GM20000 (cell line): ENCODE results near the gene TSPYL6.

Source experiments
- DNase-seq: peaks from one replicate; pipeline ENCODE4 v3.0.0; 2012; ENCODE audit warnings: low spot score
- TF ChIP-seq, protein P1 (sequence below): IDR thresholded peaks from 2 replicates; pipeline ENCODE4 v1.5.1; 2012; ENCODE audit warnings: mild to moderate bottlenecking, control low read depth; ENCODE audit errors: extremely low read depth, missing control alignments

Gene TSPYL6

DNA sequence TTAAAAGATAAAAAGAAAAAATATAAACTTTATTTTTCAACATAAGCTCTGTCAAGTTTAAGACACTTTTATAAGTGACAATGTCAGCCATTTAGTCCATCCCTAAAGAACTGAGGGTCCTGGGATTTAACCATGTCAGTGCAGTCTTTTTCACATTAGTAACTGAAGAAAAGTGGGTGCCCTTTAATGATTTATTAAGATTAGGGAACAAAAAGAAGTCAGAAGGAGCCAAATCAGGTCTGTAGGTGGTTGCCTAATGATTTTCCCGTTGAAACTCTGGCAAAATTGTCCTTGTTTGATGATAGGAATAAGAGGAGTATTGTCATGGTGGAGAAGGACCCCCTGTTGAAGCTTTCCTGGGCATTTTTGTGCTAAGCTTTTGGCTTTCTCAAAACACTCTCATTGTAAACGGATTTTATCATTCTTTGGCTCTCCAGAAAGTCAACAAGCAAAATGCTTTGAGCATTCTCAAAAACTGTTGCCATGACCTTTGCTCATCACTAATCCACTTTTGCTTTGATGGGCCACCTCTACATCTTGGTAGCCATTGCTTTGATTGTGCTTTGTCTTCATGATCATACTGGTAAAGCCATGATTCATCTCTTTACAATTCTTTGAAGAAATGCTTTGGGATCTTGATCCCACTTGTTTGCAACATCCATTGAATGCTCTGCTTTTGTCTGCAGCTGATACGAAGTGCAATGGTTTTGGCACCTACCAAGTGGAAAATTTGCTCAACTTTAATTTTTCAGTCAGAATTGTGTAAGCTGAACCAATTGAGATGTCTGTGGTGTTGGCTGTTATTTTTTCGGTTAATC, 22.0 kb downstream of the TSPYL6 start:
- DNase-seq = no peak
- TF ChIP-seq, protein P1, sequence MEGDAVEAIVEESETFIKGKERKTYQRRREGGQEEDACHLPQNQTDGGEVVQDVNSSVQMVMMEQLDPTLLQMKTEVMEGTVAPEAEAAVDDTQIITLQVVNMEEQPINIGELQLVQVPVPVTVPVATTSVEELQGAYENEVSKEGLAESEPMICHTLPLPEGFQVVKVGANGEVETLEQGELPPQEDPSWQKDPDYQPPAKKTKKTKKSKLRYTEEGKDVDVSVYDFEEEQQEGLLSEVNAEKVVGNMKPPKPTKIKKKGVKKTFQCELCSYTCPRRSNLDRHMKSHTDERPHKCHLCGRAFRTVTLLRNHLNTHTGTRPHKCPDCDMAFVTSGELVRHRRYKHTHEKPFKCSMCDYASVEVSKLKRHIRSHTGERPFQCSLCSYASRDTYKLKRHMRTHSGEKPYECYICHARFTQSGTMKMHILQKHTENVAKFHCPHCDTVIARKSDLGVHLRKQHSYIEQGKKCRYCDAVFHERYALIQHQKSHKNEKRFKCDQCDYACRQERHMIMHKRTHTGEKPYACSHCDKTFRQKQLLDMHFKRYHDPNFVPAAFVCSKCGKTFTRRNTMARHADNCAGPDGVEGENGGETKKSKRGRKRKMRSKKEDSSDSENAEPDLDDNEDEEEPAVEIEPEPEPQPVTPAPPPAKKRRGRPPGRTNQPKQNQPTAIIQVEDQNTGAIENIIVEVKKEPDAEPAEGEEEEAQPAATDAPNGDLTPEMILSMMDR = no peak

DNA sequence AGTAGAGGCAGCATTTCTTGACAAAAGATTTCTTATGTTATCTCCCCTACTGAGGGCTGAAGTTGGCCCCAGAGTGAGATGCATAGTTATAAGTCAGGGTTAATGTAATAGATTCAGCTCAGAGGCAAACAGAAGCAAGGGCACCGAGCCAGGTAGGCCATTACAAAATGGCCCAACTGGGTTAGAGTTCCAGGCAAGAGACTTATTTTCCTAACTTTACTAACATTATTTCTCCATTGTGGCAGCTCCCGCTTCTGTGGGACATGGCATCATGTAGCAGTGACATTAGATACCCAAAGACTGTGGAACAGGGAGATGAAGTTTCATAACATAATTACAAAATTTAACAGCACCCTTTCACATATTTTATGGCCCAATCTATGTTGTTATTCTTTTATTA, 27.1 kb downstream of the TSPYL6 start:
- TF ChIP-seq, protein P1 = no peak
- no peak for DNase-seq

- TF ChIP-seq, protein P1 = no peak
- DNase-seq = no peak
Measured at GRCh38 chr2:54227798-54228197, 28.2 kb downstream of the TSPYL6 start.

DNA sequence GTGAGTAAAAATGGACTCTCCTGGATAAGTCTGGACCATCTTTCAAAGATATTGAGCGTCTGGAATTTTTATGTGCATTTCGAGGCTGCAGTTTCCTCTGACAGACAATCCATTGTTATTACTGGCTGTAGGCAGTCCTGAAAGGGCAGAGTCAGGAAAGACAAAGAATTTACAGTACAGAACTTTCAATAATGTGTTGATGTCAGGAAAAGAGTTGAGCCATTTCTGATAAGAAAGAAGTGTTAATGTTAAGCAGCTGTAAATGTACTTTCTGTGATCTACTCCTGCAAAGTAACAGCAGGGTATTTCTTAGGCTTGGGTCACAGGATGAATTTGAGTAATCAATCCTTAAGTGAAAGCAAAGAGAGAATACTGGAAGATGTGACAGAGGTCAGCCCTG, 29.8 kb downstream of the TSPYL6 start:
- TF ChIP-seq, protein P1 = no peak
- no peak for DNase-seq

DNA sequence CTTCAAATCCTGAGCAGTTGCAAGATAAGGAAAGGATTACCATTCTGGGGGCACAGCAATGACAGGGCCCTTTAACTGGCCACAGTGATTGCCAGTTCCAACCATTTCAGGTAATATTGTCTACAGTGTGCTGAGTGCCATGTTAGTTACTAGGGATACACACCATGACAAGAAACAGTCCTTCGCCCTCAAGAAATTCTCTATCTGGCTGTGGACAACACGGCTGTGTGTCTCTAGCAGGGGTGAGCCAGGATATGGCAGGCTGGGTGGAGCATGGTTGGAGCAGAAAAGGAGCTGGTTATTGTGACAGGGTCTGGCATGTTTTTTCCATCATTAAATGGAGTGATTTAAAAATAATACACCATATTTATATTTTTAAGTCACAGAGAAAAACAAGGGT, 31.0 kb downstream of the TSPYL6 start:
- no peak for DNase-seq
- TF ChIP-seq, protein P1 = no peak

DNA sequence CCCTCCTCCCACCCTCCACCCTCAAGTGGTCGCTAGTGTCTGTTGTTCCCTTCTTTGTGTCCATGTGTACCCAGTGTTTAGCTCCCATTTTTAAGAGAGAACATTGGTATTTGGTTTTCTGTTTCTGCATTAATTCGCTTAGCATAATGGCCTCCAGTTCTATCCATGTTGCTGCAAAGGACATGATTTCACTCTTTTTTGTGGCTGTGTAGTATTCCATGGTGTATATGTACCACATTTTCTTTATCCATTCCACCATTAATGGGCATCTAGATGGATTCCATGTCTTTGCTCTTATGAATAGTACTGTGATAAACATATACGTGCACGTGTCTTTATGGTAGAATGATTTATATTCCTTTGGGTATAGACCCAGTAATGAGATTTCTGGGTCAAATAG, 42.9 kb downstream of the TSPYL6 start:
- DNase-seq = no peak
- TF ChIP-seq, protein P1 = no peak

DNA sequence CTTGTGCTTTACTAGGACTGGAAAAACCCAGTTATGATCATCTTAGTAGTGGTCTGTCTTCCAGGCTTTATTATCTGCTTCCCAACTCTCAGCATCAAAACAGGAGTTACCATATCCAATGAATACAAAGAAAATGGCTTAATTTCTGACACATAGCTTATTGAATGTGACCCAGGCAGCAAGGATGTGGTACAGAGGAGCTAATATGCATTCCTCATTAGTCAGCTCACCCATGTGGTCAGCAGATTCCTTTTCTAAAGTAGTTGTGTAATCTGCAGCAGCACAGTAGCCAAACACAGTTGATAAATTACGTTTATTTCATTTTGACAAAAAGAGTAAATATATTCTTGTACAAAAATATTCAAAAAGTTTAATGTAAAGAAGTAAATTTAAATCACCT, 43.6 kb downstream of the TSPYL6 start:
- TF ChIP-seq, protein P1 = no peak
- no peak for DNase-seq
